Smooth muscle cell (in vitro differentiated cells): ENCODE measurements around the gene NNT. TPM values are rescaled to one million over a fixed set of nuclear protein-coding genes. Genes with fewer than 3 reads are reported as not detected.

Experiments used
- DNase-seq: peaks from one replicate; lab custom pipeline; 2025; ENCODE audit not compliant: unreplicated experiment; lab: John Stamatoyannopoulos, UW
- H2AFZ ChIP-seq: fragments of 200-600 bp; sonication (generic); 2 replicates; pipeline ENCODE4 v1.6.0; 2016; ENCODE audit warnings: antibody characterized with exemption, low read depth, mild to moderate bottlenecking
- H3F3A ChIP-seq: fragments of 200-600 bp; sonication (generic); 2 replicates; pipeline ENCODE4 v1.6.0; 2017; ENCODE audit warnings: antibody characterized with exemption, low read depth
- H3K27ac ChIP-seq: fragments of 200-600 bp; sonication (generic); 2 replicates; pipeline ENCODE4 v1.5.1; 2016; ENCODE audit warnings: low read depth, mild to moderate bottlenecking
- H3K27me3 ChIP-seq: fragments of 200-600 bp; sonication (generic); 2 replicates; pipeline ENCODE4 v1.6.1; 2016; ENCODE audit warnings: low read depth, mild to moderate bottlenecking
- H3K36me3 ChIP-seq: fragments of 200-600 bp; sonication (generic); 2 replicates; pipeline ENCODE4 v1.5.1; 2016; ENCODE audit warnings: low read depth
- H3K4me1 ChIP-seq: fragments of 200-600 bp; sonication (generic); 2 replicates; pipeline ENCODE4 v1.5.1; 2016; ENCODE audit warnings: low read depth
- H3K4me2 ChIP-seq: fragments of 200-600 bp; sonication (generic); 2 replicates; pipeline ENCODE4 v1.6.0; 2016; ENCODE audit warnings: mild to moderate bottlenecking
- H3K4me3 ChIP-seq: fragments of 200-600 bp; sonication (generic); 2 replicates; pipeline ENCODE4 v1.5.1; 2016; ENCODE audit warnings: mild to moderate bottlenecking
- H3K79me2 ChIP-seq: fragments of 200-600 bp; sonication (generic); 2 replicates; pipeline ENCODE4 v1.6.0; 2016; ENCODE audit warnings: low read depth, mild to moderate bottlenecking
- H3K9ac ChIP-seq: fragments of 200-600 bp; sonication (generic); 2 replicates; pipeline ENCODE4 v1.6.0; 2016; ENCODE audit warnings: low read depth
- H3K9me3 ChIP-seq: fragments of 200-600 bp; sonication (generic); replicated peaks from 2 replicates; pipeline ENCODE4 v1.5.1; 2016; ENCODE audit warnings: low read depth
- H4K20me1 ChIP-seq: fragments of 200-600 bp; sonication (generic); 2 replicates; pipeline ENCODE4 v1.6.0; 2016; ENCODE audit warnings: low read depth
- WGBS: methylation state at CpG from one replicate; pipeline ENCODE4 v1.1.7; 2016; ENCODE audit warnings: low lambda C conversion rate; 5-methylcytosine and 5-hydroxymethylcytosine counted together
- polyA plus RNA-seq: library from polyadenylated mRNA; unstranded; fragments of >200 nt; fragmentation: Nextera tagmentation; extraction: Ambion mirVana; gene quantifications from 2 replicates; pipeline ENCODE4 v1.2.1, GENCODE V29; 2016
- total RNA-seq: library from RNA; depleted of rRNA; stranded (reverse); fragments of >200 nt; gene quantifications from 2 replicates; pipeline ENCODE4 v1.2.3, GENCODE V29; 2014
- TF ChIP-seq, protein P1 (sequence below): fragments of 200-600 bp; sonication (generic); IDR thresholded peaks from 2 replicates; pipeline ENCODE4 v1.5.1; 2017; ENCODE audit warnings: borderline replicate concordance, mild to moderate bottlenecking, antibody characterized with exemption; ENCODE audit not compliant: insufficient read depth, poor library complexity, severe bottlenecking

NNT gene
- total and polyA plus RNA-seq, 2 experiments from 2014 or later = 26.8 to 49.8 TPM

GRCh38 chr5:43652537-43653302 is 49.7 kb downstream of the NNT start:
- TF ChIP-seq, protein P1, sequence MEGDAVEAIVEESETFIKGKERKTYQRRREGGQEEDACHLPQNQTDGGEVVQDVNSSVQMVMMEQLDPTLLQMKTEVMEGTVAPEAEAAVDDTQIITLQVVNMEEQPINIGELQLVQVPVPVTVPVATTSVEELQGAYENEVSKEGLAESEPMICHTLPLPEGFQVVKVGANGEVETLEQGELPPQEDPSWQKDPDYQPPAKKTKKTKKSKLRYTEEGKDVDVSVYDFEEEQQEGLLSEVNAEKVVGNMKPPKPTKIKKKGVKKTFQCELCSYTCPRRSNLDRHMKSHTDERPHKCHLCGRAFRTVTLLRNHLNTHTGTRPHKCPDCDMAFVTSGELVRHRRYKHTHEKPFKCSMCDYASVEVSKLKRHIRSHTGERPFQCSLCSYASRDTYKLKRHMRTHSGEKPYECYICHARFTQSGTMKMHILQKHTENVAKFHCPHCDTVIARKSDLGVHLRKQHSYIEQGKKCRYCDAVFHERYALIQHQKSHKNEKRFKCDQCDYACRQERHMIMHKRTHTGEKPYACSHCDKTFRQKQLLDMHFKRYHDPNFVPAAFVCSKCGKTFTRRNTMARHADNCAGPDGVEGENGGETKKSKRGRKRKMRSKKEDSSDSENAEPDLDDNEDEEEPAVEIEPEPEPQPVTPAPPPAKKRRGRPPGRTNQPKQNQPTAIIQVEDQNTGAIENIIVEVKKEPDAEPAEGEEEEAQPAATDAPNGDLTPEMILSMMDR = no peak
- Histone ChIP-seq H3K36me3 (peaks cover 3% of the 10 kb centered on the region), H3K4me2 (no peak overlapping the region)

DNA sequence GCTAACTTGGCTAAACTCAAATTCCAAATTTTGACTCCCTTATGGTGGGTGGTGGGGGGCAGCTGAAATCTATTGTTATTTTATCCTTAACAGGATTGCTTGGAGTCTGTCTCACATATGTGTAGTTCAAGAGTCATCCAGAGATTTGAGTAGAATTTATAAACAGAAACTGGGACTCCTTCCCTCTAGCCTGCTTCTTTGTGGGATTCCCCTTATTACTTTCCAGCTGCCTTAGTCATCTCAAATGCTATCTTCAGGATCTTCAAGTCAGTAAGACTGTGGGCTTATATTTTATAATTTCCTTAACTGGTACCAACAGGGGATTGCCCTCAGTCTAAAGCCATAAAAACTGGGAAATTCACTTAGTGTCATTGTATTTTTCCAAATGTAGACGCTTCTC is 55.5 kb downstream of the NNT start:
- Histone ChIP-seq H4K20me1 (no peaks in the 10 kb centered on the region), H3K4me1 (no peaks in the 10 kb centered on the region), H2AFZ (no peak overlapping the region), H3K4me2 (no peak overlapping the region), H3F3A (no peaks in the 10 kb centered on the region), H3K27ac (peak overlapping the region; percentile 51), H3K9ac (no peak overlapping the region), H3K79me2 (no peaks in the 10 kb centered on the region), H3K27me3 (no peaks in the 10 kb centered on the region), H3K9me3 (no peaks in the 10 kb centered on the region), H3K36me3 (peaks cover 9% of the 10 kb centered on the region), H3K4me3 (no peak overlapping the region)
- 40% methylated on average over 1 of the region's 1 CpG for WGBS
- TF ChIP-seq, protein P1 = no peak
- DNase-seq = no peak

More at GRCh38 chr5:43652537-43653302, 49.7 kb downstream of the NNT start:
- H2AFZ ChIP-seq = no peak overlapping the region
- WGBS = 97% methylated on average over 6 of the region's 6 CpGs
- H4K20me1 ChIP-seq = no peaks in the 10 kb centered on the region
- H3K27me3 ChIP-seq = no peaks in the 10 kb centered on the region
- H3F3A ChIP-seq = no peaks in the 10 kb centered on the region
- no peak overlapping the region for H3K4me3 ChIP-seq
- H3K9me3 ChIP-seq = no peaks in the 10 kb centered on the region
- H3K4me1 ChIP-seq = no peaks in the 10 kb centered on the region
- H3K27ac ChIP-seq = no peak overlapping the region
- no peak overlapping the region for H3K9ac ChIP-seq
- DNase-seq = no peak
- H3K79me2 ChIP-seq = no peaks in the 10 kb centered on the region

DNA sequence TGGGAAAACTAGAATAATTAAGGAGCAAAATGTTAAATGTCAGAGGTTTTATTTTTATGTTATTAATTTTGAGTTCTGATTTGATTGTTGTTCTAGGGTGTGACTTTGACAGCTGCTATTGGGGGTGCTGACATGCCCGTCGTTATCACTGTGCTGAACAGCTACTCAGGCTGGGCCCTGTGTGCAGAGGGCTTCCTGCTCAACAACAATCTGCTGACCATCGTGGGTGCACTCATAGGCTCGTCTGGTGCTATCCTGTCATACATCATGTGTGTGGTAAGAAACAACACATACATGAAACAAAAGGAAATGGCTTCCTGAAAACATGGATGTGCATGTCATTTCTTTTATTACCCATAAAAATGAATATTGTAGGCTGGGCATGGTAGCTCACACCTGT is 56.1 kb downstream of the NNT start:
- peaks cover 9% of the 10 kb centered on the region for H3K36me3 ChIP-seq
- peak overlapping the region; percentile 51 for H3K27ac ChIP-seq
- DNase-seq = no peak
- WGBS = 84% methylated on average over 4 of the region's 4 CpGs
- H3K27me3 ChIP-seq = no peaks in the 10 kb centered on the region
- no peak overlapping the region for H3K4me2 ChIP-seq
- H3K9me3 ChIP-seq = no peaks in the 10 kb centered on the region
- TF ChIP-seq, protein P1 = no peak
- H4K20me1 ChIP-seq = no peaks in the 10 kb centered on the region
- no peaks in the 10 kb centered on the region for H3F3A ChIP-seq
- H3K4me3 ChIP-seq = no peak overlapping the region
- H3K79me2 ChIP-seq = no peaks in the 10 kb centered on the region
- H3K9ac ChIP-seq = no peak overlapping the region
- no peaks in the 10 kb centered on the region for H3K4me1 ChIP-seq
- H2AFZ ChIP-seq = no peak overlapping the region

DNA sequence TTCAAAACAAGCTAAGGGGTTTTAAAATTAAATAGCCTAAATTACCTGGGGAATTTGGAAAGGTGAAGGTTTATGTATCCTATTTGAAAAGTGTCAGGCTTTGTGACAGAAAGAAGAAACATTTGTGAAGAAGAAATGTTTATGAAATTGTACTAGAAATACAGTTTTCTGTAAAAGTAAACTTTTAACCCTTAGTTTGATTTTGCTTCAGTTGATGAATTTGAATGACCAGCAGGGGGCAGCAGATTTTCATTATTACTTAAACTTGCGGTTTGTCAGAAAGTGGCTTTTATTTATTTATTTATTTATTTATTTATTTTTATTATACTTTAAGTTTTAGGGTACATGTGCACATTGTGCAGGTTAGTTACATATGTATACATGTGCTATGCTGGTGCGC is 58.1 kb downstream of the NNT start:
- DNase-seq = no peak
- Histone ChIP-seq H3K4me3 (no peak overlapping the region), H2AFZ (no peak overlapping the region), H3K9me3 (no peaks in the 10 kb centered on the region), H3K27ac (no peak overlapping the region), H3K4me2 (no peak overlapping the region), H3K27me3 (no peaks in the 10 kb centered on the region), H3K9ac (no peak overlapping the region), H3K79me2 (no peaks in the 10 kb centered on the region), H3F3A (no peaks in the 10 kb centered on the region), H4K20me1 (no peaks in the 10 kb centered on the region), H3K36me3 (peaks cover 9% of the 10 kb centered on the region), H3K4me1 (no peaks in the 10 kb centered on the region)
- TF ChIP-seq, protein P1 = peak; percentile 58
- WGBS = 77% methylated on average over 1 of the region's 2 CpGs
